OCI-LY7 (cell line): ENCODE results near the gene RIPPLY1.

ENCODE experiments used
- CTCF ChIP-seq: fragments of 200-600 bp; sonication (generic); conservative IDR thresholded peaks from 2 replicates; pipeline ENCODE4 v1.5.1; 2014; ENCODE audit warnings: mild to moderate bottlenecking, antibody characterized with exemption, low read length, moderate library complexity, mixed read lengths
- EZH2phosphoT487 ChIP-seq: fragments of 200-600 bp; sonication (generic); IDR thresholded peaks from 2 replicates; pipeline ENCODE4 v1.6.1; 2018; ENCODE audit warnings: low read depth, borderline replicate concordance, mild to moderate bottlenecking, mixed run types, antibody characterized with exemption, low read length, moderate library complexity, mixed read lengths

- TF ChIP-seq CTCF (no peak), EZH2phosphoT487 (no peak)
These were observed 1.8 kb downstream of the RIPPLY1 start for GRCh38 chrX:106901341-106901740.
